K562 (cell line): Measurements from ENCODE around the gene ITPK1. TPM values are rescaled to one million over a fixed set of nuclear protein-coding genes. Genes with fewer than 3 reads are reported as not detected.
A peak's percentile ranks its signal among the peaks of the same experiment; 100 is the strongest.

Experiments
- ATAC-seq: fragments of 200-7000 bp; cut with Tn5 transposase; 3 replicates; pipeline ENCODE4 v1.9.1; 2020; ENCODE audit warnings: moderate library complexity
- BruUV-seq: library from RNA; stranded (reverse); fragments of 400-500 nt; replicated peaks from 2 replicates; lab custom pipeline; 2021; lab: Mats Ljungman, UMichigan
- CTCF ChIA-PET: fragments of 300-600 bp; formaldehyde crosslinking; extraction: SDS; loops from one replicate; lab custom pipeline; 2021; ENCODE audit warnings: low intra/inter-chr PET ratio; lab: Yijun Ruan, JAX
- POLR2A ChIA-PET: fragments of 300-600, 350-650 bp; sonication (Branson Sonifier 250); formaldehyde crosslinking; extraction: SDS; loops from one replicate; lab custom pipeline; 2021; ENCODE audit warnings: antibody characterized with exemption, inconsistent platforms; lab: Yijun Ruan, JAX
- DNase-seq, 4 experiments: peaks; one replicate each; pipeline versions ENCODE4 v3.0.0 to v3.0.0-alpha.2; 2011 to 2018; ENCODE audit warnings: low spot score in 3 of 4, mixed read lengths in 3 of 4; ENCODE audit errors: extremely low read depth in 1 of 4
- FAIRE-seq: peaks from 2 replicates; lab custom pipeline; 2011; peaks lifted over from hg19 to GRCh38; lab: Jason Lieb, UNC
- H2AFZ ChIP-seq: 2 replicates; pipeline ENCODE4 v1.6.0; 2011; ENCODE audit warnings: low read depth, low read length, control low read depth, inconsistent platforms
- H3K27ac ChIP-seq: fragments of 200-600 bp; 3 replicates; pipeline ENCODE4 v1.8.0; 2011; ENCODE audit warnings: low read depth, mild to moderate bottlenecking, control low read depth, inconsistent platforms, low read length, moderate library complexity, mixed read lengths; ENCODE audit errors: extremely low read depth
- H3K27me3 ChIP-seq, 2 experiments: fragments of 300-600 bp in 1 of 2; 2 replicates in 1 of 2; 3 replicates in 1 of 2; pipeline versions ENCODE4 v1.6.0 to v1.8.0; 2011; ENCODE audit warnings: inconsistent platforms in 2 of 2, low read length in 2 of 2, mild to moderate bottlenecking in 1 of 2, mixed read lengths in 1 of 2, moderate library complexity in 1 of 2; ENCODE audit not compliant: control insufficient read depth in 2 of 2, insufficient read depth in 2 of 2
- H3K36me3 ChIP-seq: fragments of 300-600 bp; 3 replicates; pipeline ENCODE4 v1.8.0; 2011; ENCODE audit warnings: mild to moderate bottlenecking, low read length, inconsistent platforms; ENCODE audit not compliant: control insufficient read depth, insufficient read depth
- H3K4me1 ChIP-seq, 2 experiments: fragments of 200-600 bp in 1 of 2; replicated peaks in 1 of 2; 2 replicates in 1 of 2; 3 replicates in 1 of 2; pipeline versions ENCODE4 v1.5.1 to v1.8.0; 2011; ENCODE audit warnings: inconsistent platforms in 2 of 2, low read length in 2 of 2, mild to moderate bottlenecking in 1 of 2, mixed read lengths in 1 of 2, moderate library complexity in 1 of 2; ENCODE audit not compliant: control insufficient read depth in 2 of 2, insufficient read depth in 2 of 2
- H3K4me2 ChIP-seq: 2 replicates; pipeline ENCODE4 v1.6.1; 2011; ENCODE audit warnings: low read length, control low read depth, inconsistent platforms, mixed read lengths; ENCODE audit not compliant: insufficient read depth
- H3K4me3 ChIP-seq: fragments of 200-600 bp; sonication (generic), shearing (Covaris generic); 2 replicates; pipeline ENCODE4 v1.5.1; 2016; ENCODE audit warnings: control low read depth, inconsistent platforms
- H3K79me2 ChIP-seq: fragments of 200-600 bp; 3 replicates; pipeline ENCODE4 v1.8.0; 2011; ENCODE audit warnings: low read length, inconsistent platforms; ENCODE audit not compliant: control insufficient read depth, insufficient read depth
- H3K9ac ChIP-seq, 2 experiments: 2 replicates each; pipeline versions ENCODE4 v1.6.0 to v1.6.1; 2011; ENCODE audit warnings: low read depth in 2 of 2, low read length in 2 of 2, control low read depth in 1 of 2, inconsistent platforms in 1 of 2, mild to moderate bottlenecking in 1 of 2, mixed read lengths in 1 of 2; ENCODE audit not compliant: insufficient read depth in 1 of 2
- H3K9me1 ChIP-seq: one replicate; pipeline ENCODE4 v1.6.0; 2011; ENCODE audit warnings: inconsistent platforms, mild to moderate bottlenecking, low read length, moderate library complexity; ENCODE audit not compliant: control insufficient read depth, insufficient read depth
- H3K9me3 ChIP-seq: replicated peaks from 2 replicates; pipeline ENCODE4 v1.5.1; 2011; ENCODE audit warnings: low read depth, low read length, inconsistent platforms; ENCODE audit not compliant: control insufficient read depth, insufficient read depth
- H4K20me1 ChIP-seq: replicated peaks from 2 replicates; pipeline ENCODE4 v1.6.1; 2011; ENCODE audit warnings: low read length, inconsistent platforms, mixed read lengths; ENCODE audit not compliant: control insufficient read depth, insufficient read depth
- ARHGAP35 ChIP-seq: fragments of 450-650 bp; IDR thresholded peaks from 2 replicates; pipeline ENCODE4 v1.6.1; 2018; ENCODE audit not compliant: partially characterized antibody
- HDAC8 ChIP-seq: fragments of 450-650 bp; IDR thresholded peaks from 2 replicates; pipeline ENCODE4 v1.6.1; 2016; ENCODE audit warnings: mild to moderate bottlenecking, missing genetic modification characterization, moderate library complexity, missing compliant biosample characterization
- KAT7 ChIP-seq: sonication (generic); formaldehyde crosslinking; IDR thresholded peaks from 2 replicates; pipeline ENCODE4 v1.8.0; 2022; ENCODE audit warnings: missing genetic modification reagents, mild to moderate bottlenecking, borderline replicate concordance
- MEIS2 ChIP-seq: fragments of 450-650 bp; IDR thresholded peaks from 2 replicates; pipeline ENCODE4 v1.6.1; 2014; ENCODE audit warnings: mild to moderate bottlenecking; ENCODE audit not compliant: partially characterized antibody
- PHF8 ChIP-seq: fragments of 200-600 bp; sonication (generic); IDR thresholded peaks from 2 replicates; pipeline ENCODE4 v1.6.1; 2012; ENCODE audit warnings: mixed run types, mild to moderate bottlenecking, inconsistent platforms, low read length, moderate library complexity, borderline replicate concordance
- TRIM24 ChIP-seq, 2 experiments: fragments of 450-650 bp; IDR thresholded peaks; 2 replicates each; pipeline ENCODE4 v1.6.1; 2016
- U2AF1 ChIP-seq: fragments of 200-400 bp; formaldehyde crosslinking; optimal IDR thresholded peaks from 2 replicates; pipeline ENCODE3; 2017; ENCODE audit warnings: mild to moderate bottlenecking, low read depth, low read length, moderate library complexity
- ZC3H11A ChIP-seq: IDR thresholded peaks from 2 replicates; pipeline ENCODE4 v1.6.1; 2012; ENCODE audit warnings: low read depth, low read length, improper control_type of control experiment
- WGBS: fragments of 100-300 bp; shearing (Covaris generic); methylation state at CpG from one replicate; pipeline ENCODE4 v1.1.6; 2016; ENCODE audit warnings: low coverage, mixed read lengths; ENCODE audit not compliant: insufficient coverage; ENCODE audit errors: missing lambda C conversion rate; 5-methylcytosine and 5-hydroxymethylcytosine counted together
- in situ Hi-C: fragments of 300-500 bp; cut with MboI; formaldehyde crosslinking; loops from 4 replicates; pipeline ENCODE4 v1.15.0; 2018; ENCODE audit warnings: inconsistent platforms, mixed read lengths
- intact Hi-C: fragments of 100-400 bp; cut with micrococcal nuclease; formaldehyde crosslinking; loops from 2 replicates; pipeline ENCODE4 v1.14.2; 2022
- polyA plus RNA-seq, 8 experiments: library from polyadenylated mRNA; depleted of rRNA in 4 of 8; stranded (reverse) in 5 of 8; unstranded in 3 of 8; fragments of >200 nt; fragmentation: Nextera tagmentation in 2 of 8; fragmentation: Illumina TruSeq in 1 of 8; extraction: Ambion mirVana in 2 of 8; extraction: Trizol in 1 of 8; gene quantifications; 2 replicates each; pipeline versions ENCODE4 v1.2.1 to v1.2.3, GENCODE V29; 2011 to 2014; ENCODE audit warnings: inconsistent platforms in 1 of 8, missing spikeins in 1 of 8
- total RNA-seq, 7 experiments: library from RNA; depleted of rRNA in 6 of 7; stranded (reverse); fragments of >200 nt in 6 of 7; fragmentation: Illumina TruSeq in 2 of 7; extraction: Trizol in 2 of 7; gene quantifications; 2 replicates each; pipeline versions ENCODE4 v1.2.1 to v1.2.3, GENCODE V29; 2011 to 2021; ENCODE audit warnings: low replicate concordance in 1 of 7

ITPK1 gene
- total and polyA plus RNA-seq, 9 of the 15 experiments (the other 6 are each of a cell fraction or from before 2014, with no cell fraction given) = 1.2 to 39.2 (median 23.0) TPM

DNA sequence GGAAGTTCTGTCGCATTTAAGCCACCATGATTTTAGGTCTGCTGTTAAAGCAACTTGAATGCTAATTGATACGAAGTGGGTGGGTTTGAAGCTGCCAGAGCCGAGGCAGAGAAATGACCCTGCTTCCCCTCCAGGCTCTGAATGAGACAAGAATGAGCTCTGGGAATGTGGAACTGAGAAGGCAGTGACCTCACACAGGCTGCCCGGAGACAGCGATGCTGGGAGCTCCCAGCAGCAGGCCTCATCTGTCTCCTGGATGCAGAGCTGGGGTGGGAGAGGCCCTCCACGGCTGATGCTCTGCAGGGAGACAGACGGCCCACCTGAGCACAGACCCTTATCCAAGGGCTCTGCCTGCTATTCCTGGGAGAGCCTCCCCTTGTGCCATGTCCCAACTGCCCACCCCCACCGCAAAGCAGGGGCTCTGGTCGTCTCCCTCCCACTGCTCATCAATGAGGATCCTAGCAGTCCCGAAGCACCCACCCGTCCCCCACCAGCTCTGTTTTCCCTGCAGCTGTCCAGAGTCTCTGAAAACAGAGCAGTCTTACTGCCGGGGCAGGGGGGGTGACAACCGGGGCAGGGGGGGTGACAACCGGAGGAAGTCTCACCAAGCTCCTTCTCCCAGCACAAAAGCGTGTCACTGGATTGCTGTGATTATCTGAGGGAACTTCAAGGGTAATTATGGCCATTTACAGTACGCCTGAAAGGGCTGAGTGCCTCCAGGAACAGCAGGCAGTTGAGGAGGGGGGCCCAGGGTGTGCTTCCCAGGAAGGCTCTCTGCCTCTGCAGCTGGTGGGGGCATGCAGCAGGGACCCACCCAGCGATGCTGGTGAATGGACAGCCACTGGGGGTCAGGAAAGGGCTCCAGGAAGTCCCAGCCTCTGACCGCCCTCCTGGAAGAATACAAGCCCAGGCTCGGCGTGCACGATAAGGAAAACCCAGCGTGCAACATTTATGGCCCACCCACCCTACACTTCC is 125.0 kb downstream of the ITPK1 start:
- no peaks in the 10 kb centered on the region for H4K20me1 ChIP-seq
- no peak for TF ChIP-seq HDAC8
- no peak for TF ChIP-seq MEIS2
- TF ChIP-seq ARHGAP35 = no peak
- no peak for TF ChIP-seq PHF8
- TF ChIP-seq ZC3H11A = no peak
- no peak for TF ChIP-seq TRIM24 (IDR thresholded peaks at IDR 0.05)
- no peak for TF ChIP-seq KAT7 (CRISPR knock-in tag)
- no peak for TF ChIP-seq U2AF1
- H3K9me1 ChIP-seq = no peaks in the 10 kb centered on the region
- H3K4me2 ChIP-seq = no peak overlapping the region
- peaks cover 9% of the 10 kb centered on the region; the same call in 1 of the 3 replicates for H3K36me3 ChIP-seq
- peaks cover 24 to 29% of the 10 kb centered on the region in 2 experiments; a peak in 4 of 5 replicates for H3K4me1 ChIP-seq
- 75% methylated on average over 16 of the region's 22 CpGs for WGBS
- BruUV-seq = no TSS peak
- ChIA-PET CTCF (no interaction called here), POLR2A (no interaction called here)
- in situ Hi-C loops = no loop called here
- peak overlapping the region in 1 of 2 experiments; percentile 26; a peak in 1 of 4 replicates for H3K9ac ChIP-seq
- ATAC-seq (no peak), FAIRE-seq (no peak), DNase-seq (no peak)
- H3K9me3 ChIP-seq = no peaks in the 10 kb centered on the region
- no peaks in the 10 kb centered on the region for H3K27me3 ChIP-seq
- intact Hi-C loops = no loop called here
- no peak overlapping the region for H2AFZ ChIP-seq
- H3K4me3 ChIP-seq = no peak overlapping the region
- peaks cover 17% of the 10 kb centered on the region; the same call in 2 of the 3 replicates for H3K79me2 ChIP-seq
- no peak overlapping the region for H3K27ac ChIP-seq
